GM23338 (cell line): ENCODE measurements around the gene GHR. TPM values are rescaled to one million over a fixed set of nuclear protein-coding genes. Genes with fewer than 3 reads are reported as not detected.

ENCODE experiments used
- ATAC-seq: fragments of 200-7000 bp; cut with Tn5 transposase; 3 replicates; pipeline ENCODE4 v1.9.1; 2020
- DNase-seq: peaks from one replicate; pipeline ENCODE4 v3.0.0-alpha.2; 2015; ENCODE audit warnings: low spot score
- H2AFZ ChIP-seq: fragments of 200-600 bp; sonication (generic); 2 replicates; pipeline ENCODE4 v1.8.0; 2016; ENCODE audit warnings: antibody characterized with exemption, mild to moderate bottlenecking, moderate library complexity
- H3F3A ChIP-seq: fragments of 200-600 bp; sonication (generic); replicated peaks from 2 replicates; pipeline ENCODE4 v1.8.0; 2017; ENCODE audit warnings: antibody characterized with exemption, mixed run types, low read depth
- H3K27ac ChIP-seq: fragments of 200-600 bp; sonication (generic); 2 replicates; pipeline ENCODE4 v1.6.1; 2016; ENCODE audit warnings: low read depth
- H3K27me3 ChIP-seq: fragments of 200-600 bp; sonication (generic); 2 replicates; pipeline ENCODE4 v1.8.0; 2016; ENCODE audit warnings: mild to moderate bottlenecking, mixed run types, moderate library complexity; ENCODE audit not compliant: insufficient read depth
- H3K36me3 ChIP-seq: fragments of 200-600 bp; sonication (generic); 2 replicates; pipeline ENCODE4 v1.8.0; 2016; ENCODE audit warnings: mild to moderate bottlenecking; ENCODE audit not compliant: insufficient read depth
- H3K4me1 ChIP-seq: fragments of 200-600 bp; sonication (generic); 2 replicates; pipeline ENCODE4 v1.8.0; 2016; ENCODE audit warnings: mild to moderate bottlenecking, moderate library complexity; ENCODE audit not compliant: insufficient read depth
- H3K4me2 ChIP-seq: fragments of 200-600 bp; sonication (generic); 2 replicates; pipeline ENCODE4 v1.7.1; 2017; ENCODE audit warnings: mixed run types
- H3K4me3 ChIP-seq: fragments of 200-600 bp; sonication (generic); 2 replicates; pipeline ENCODE4 v1.6.1; 2016; ENCODE audit warnings: mixed run types
- H3K79me2 ChIP-seq: fragments of 200-600 bp; sonication (generic); replicated peaks from 2 replicates; pipeline ENCODE4 v1.8.0; 2017; ENCODE audit warnings: mild to moderate bottlenecking; ENCODE audit not compliant: insufficient read depth
- H3K9me2 ChIP-seq: fragments of 200-600 bp; sonication (generic); 2 replicates; pipeline ENCODE4 v1.8.0; 2017; ENCODE audit not compliant: insufficient read depth
- H4K20me1 ChIP-seq: fragments of 200-600 bp; sonication (generic); replicated peaks from 2 replicates; pipeline ENCODE4 v1.8.0; 2017; ENCODE audit warnings: mild to moderate bottlenecking; ENCODE audit not compliant: insufficient read depth
- H3K27ac Mint-ChIP-seq: 2 replicates; pipeline ENCODE4 v1.8.0; 2020; ENCODE audit warnings: inconsistent platforms, mild to moderate bottlenecking, moderate library complexity, mixed read lengths
- H3K27me3 Mint-ChIP-seq: 3 replicates; pipeline ENCODE4 v1.8.0; 2022; ENCODE audit warnings: low read depth, mild to moderate bottlenecking, moderate library complexity, mixed read lengths, inconsistent platforms; ENCODE audit not compliant: insufficient read depth, poor library complexity
- H3K36me3 Mint-ChIP-seq: 3 replicates; pipeline ENCODE4 v1.8.0; 2021; ENCODE audit warnings: low read depth, mild to moderate bottlenecking, inconsistent platforms, moderate library complexity, mixed read lengths
- H3K4me1 Mint-ChIP-seq: 3 replicates; pipeline ENCODE4 v1.8.0; 2020; ENCODE audit warnings: mild to moderate bottlenecking, inconsistent platforms, mixed read lengths
- H3K4me3 Mint-ChIP-seq: 3 replicates; pipeline ENCODE4 v1.8.0; 2021; ENCODE audit warnings: moderate library complexity, mild to moderate bottlenecking, inconsistent platforms, mixed read lengths
- H3K9me3 Mint-ChIP-seq: 3 replicates; pipeline ENCODE4 v1.8.0; 2020; ENCODE audit warnings: moderate library complexity, mild to moderate bottlenecking, inconsistent platforms, mixed read lengths
- CREB1 ChIP-seq: fragments of 250-450 bp; sonication (Bioruptor Pico); IDR thresholded peaks from 2 replicates; pipeline ENCODE4 v1.5.0; 2020; ENCODE audit warnings: low read depth, mild to moderate bottlenecking, moderate library complexity
- ETS1 ChIP-seq: IDR thresholded peaks from 2 replicates; pipeline ENCODE4 v1.6.1; 2016; ENCODE audit warnings: antibody characterized with exemption
- EZH2 ChIP-seq: fragments of 200-600 bp; sonication (generic); IDR thresholded peaks from one replicate; pipeline ENCODE4 v1.8.0; 2017; ENCODE audit warnings: antibody characterized with exemption, mild to moderate bottlenecking, low read depth; ENCODE audit not compliant: unreplicated experiment
- STAT1 ChIP-seq: IDR thresholded peaks from one replicate; pipeline ENCODE4 v1.6.1; 2016; ENCODE audit warnings: antibody characterized with exemption; ENCODE audit not compliant: unreplicated experiment
- ZNF331 ChIP-seq: fragments of 250-450 bp; sonication (Bioruptor Pico); IDR thresholded peaks from 2 replicates; pipeline ENCODE4 v1.5.0; 2020; ENCODE audit warnings: low read depth, mild to moderate bottlenecking, moderate library complexity
- ZNF462 ChIP-seq: fragments of 250-450 bp; sonication (Bioruptor Pico); IDR thresholded peaks from 2 replicates; pipeline ENCODE4 v1.5.0; 2020; ENCODE audit warnings: mild to moderate bottlenecking, moderate library complexity
- polyA plus RNA-seq: library from polyadenylated mRNA; unstranded; fragments of >200 nt; fragmentation: Nextera tagmentation; extraction: Ambion mirVana; gene quantifications from 2 replicates; pipeline ENCODE4 v1.2.1, GENCODE V29; 2016
- total RNA-seq: library from RNA; depleted of rRNA; stranded (reverse); fragments of >200 nt; shearing (Covaris generic); gene quantifications from 2 replicates; pipeline ENCODE4 v1.2.3, GENCODE V29; 2014

GHR gene
- total and polyA plus RNA-seq, 2 experiments from 2014 or later, result 0.21 to 1.9 TPM

GRCh38 chr5:42751044-42751443 is 327.8 kb downstream of the GHR start (continued):
- TF ChIP-seq ZNF462 (CRISPR knock-in tag), result no peak

- Histone ChIP-seq H3K27me3 (no peaks in the 10 kb centered on the region), H3K4me3 (no peak overlapping the region), H2AFZ (no peak overlapping the region), H4K20me1 (no peaks in the 10 kb centered on the region), H3K9me2 (no peaks in the 10 kb centered on the region), H3K36me3 (no peaks in the 10 kb centered on the region), H3K79me2 (no peaks in the 10 kb centered on the region; the same call in 1 of the 2 replicates), H3F3A (no peaks in the 10 kb centered on the region), H3K4me2 (no peak overlapping the region), H3K4me1 (peaks cover 5% of the 10 kb centered on the region), H3K27ac (no peak overlapping the region)
- H3K4me3 Mint-ChIP-seq, result no peak overlapping the region
- DNase-seq, result no peak
- no peaks in the 10 kb centered on the region; the same call in 2 of the 3 replicates for H3K9me3 Mint-ChIP-seq
- H3K27me3 Mint-ChIP-seq, result no peaks in the 10 kb centered on the region
- TF ChIP-seq EZH2 (no peak), ETS1 (no peak), ZNF331 (CRISPR knock-in tag) (no peak), ZNF462 (CRISPR knock-in tag) (no peak), STAT1 (no peak), CREB1 (CRISPR knock-in tag) (no peak)
- no peak overlapping the region for H3K27ac Mint-ChIP-seq
- ATAC-seq, result no peak
- no peaks in the 10 kb centered on the region for H3K36me3 Mint-ChIP-seq
- peaks cover 7% of the 10 kb centered on the region; the same call in 2 of the 3 replicates for H3K4me1 Mint-ChIP-seq
These were observed 329.9 kb downstream of the GHR start for GRCh38 chr5:42753099-42753498.
